Hepatocyte (in vitro differentiated cells): Measurements from ENCODE around the gene YARS1. TPM values are rescaled to one million over a fixed set of nuclear protein-coding genes. Genes with fewer than 3 reads are reported as not detected.

Experiments used
- DNase-seq: peaks from one replicate; pipeline ENCODE4 v3.0.0-alpha.2; 2016; ENCODE audit warnings: low spot score
- H2AFZ ChIP-seq: fragments of 200-600 bp; sonication (generic); 2 replicates; pipeline ENCODE4 v1.6.0; 2016; ENCODE audit warnings: antibody characterized with exemption, mild to moderate bottlenecking
- H3K27ac ChIP-seq: fragments of 200-600 bp; sonication (generic); 2 replicates; pipeline ENCODE4 v1.5.1; 2016; ENCODE audit warnings: mild to moderate bottlenecking
- H3K27me3 ChIP-seq: fragments of 200-600 bp; sonication (generic); 2 replicates; pipeline ENCODE4 v1.6.1; 2016
- H3K36me3 ChIP-seq: fragments of 200-600 bp; sonication (generic); replicated peaks from 2 replicates; pipeline ENCODE4 v1.5.1; 2016; ENCODE audit warnings: low read depth; ENCODE audit not compliant: insufficient read depth
- H3K4me1 ChIP-seq: fragments of 200-600 bp; sonication (generic); 2 replicates; pipeline ENCODE4 v1.5.1; 2016; ENCODE audit warnings: mild to moderate bottlenecking, moderate library complexity; ENCODE audit not compliant: insufficient read depth
- H3K4me2 ChIP-seq: fragments of 200-600 bp; sonication (generic); 2 replicates; pipeline ENCODE4 v1.6.0; 2016
- H3K4me3 ChIP-seq: fragments of 200-600 bp; sonication (generic); 2 replicates; pipeline ENCODE4 v1.5.1; 2016; ENCODE audit warnings: mild to moderate bottlenecking
- H3K79me2 ChIP-seq: fragments of 200-600 bp; sonication (generic); 2 replicates; pipeline ENCODE4 v1.6.0; 2017; ENCODE audit warnings: mild to moderate bottlenecking
- H3K9me2 ChIP-seq: fragments of 200-600 bp; sonication (generic); replicated peaks from 2 replicates; pipeline ENCODE4 v1.6.0; 2017; ENCODE audit warnings: mild to moderate bottlenecking; ENCODE audit not compliant: insufficient read depth
- H3K9me3 ChIP-seq: fragments of 200-600 bp; sonication (generic); 2 replicates; pipeline ENCODE4 v1.5.1; 2016; ENCODE audit warnings: low read depth, mild to moderate bottlenecking
- H4K20me1 ChIP-seq: fragments of 200-600 bp; sonication (generic); 2 replicates; pipeline ENCODE4 v1.6.0; 2016; ENCODE audit warnings: mild to moderate bottlenecking; ENCODE audit not compliant: insufficient read depth, poor library complexity, severe bottlenecking
- EZH2 ChIP-seq: fragments of 200-600 bp; sonication (generic); IDR thresholded peaks from 2 replicates; pipeline ENCODE4 v1.6.1; 2016; ENCODE audit warnings: antibody characterized with exemption, mild to moderate bottlenecking, borderline replicate concordance
- EZH2phosphoT487 ChIP-seq: fragments of 200-600 bp; sonication (generic); IDR thresholded peaks from one replicate; pipeline ENCODE4 v1.6.1; 2018; ENCODE audit warnings: antibody characterized with exemption, mild to moderate bottlenecking, low read depth, moderate library complexity; ENCODE audit not compliant: unreplicated experiment, severe bottlenecking
- WGBS: methylation state at CpG from one replicate; pipeline ENCODE4 v1.1.6; 2016; ENCODE audit warnings: low lambda C conversion rate; ENCODE audit errors: missing lambda C conversion rate; 5-methylcytosine and 5-hydroxymethylcytosine counted together
- polyA plus RNA-seq: library from polyadenylated mRNA; unstranded; fragments of >200 nt; fragmentation: Nextera tagmentation; extraction: Ambion mirVana; gene quantifications from 2 replicates; pipeline ENCODE4 v1.2.1, GENCODE V29; 2016
- total RNA-seq: library from RNA; depleted of rRNA; stranded (reverse); fragments of >200 nt; gene quantifications from 2 replicates; pipeline ENCODE4 v1.2.3, GENCODE V29; 2014
- TF ChIP-seq, protein P1 (sequence below): fragments of 200-600 bp; sonication (generic); IDR thresholded peaks from 2 replicates; pipeline ENCODE4 v1.5.1; 2016; ENCODE audit warnings: antibody characterized with exemption, mild to moderate bottlenecking; ENCODE audit not compliant: poor library complexity

The YARS1 gene
- total and polyA plus RNA-seq, 2 experiments from 2014 or later = 104 to 140 TPM

DNA sequence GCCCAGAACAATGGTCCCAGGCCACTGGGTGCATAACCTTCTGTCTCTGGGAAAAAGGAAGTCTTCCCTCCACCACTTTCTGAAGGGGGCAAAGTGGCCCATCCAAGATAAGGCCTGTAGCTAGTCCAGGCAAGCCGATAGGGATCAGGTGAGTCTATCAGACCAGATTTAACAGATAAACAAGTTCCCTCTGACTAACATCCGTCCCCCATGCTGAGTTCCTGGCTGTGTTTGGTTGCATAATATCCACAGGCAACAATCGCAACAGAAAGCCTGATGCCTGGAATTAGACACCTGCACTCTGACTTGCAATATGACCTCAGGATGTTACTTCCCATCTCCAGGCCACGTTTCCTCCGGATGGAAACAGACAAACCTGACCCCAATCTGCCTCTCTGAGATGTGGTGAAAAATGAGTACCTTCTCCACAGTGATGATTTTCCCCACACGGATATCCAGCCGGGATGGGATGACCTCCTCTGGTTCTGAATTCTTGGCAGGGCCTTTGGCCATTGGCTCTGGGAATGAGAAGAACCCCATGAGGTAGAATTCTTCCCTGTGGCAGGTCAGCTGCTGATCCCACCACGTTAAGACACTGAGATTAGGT lies 36.4 kb downstream of the YARS1 start:
- Histone ChIP-seq H3K4me2 (no peak overlapping the region), H3K79me2 (no peaks in the 10 kb centered on the region), H3K9me3 (no peaks in the 10 kb centered on the region), H3K9me2 (no peaks in the 10 kb centered on the region), H3K27ac (no peak overlapping the region), H3K27me3 (no peaks in the 10 kb centered on the region), H4K20me1 (no peaks in the 10 kb centered on the region), H2AFZ (no peak overlapping the region), H3K4me1 (peaks cover 3% of the 10 kb centered on the region), H3K4me3 (no peak overlapping the region), H3K36me3 (peaks cover 4% of the 10 kb centered on the region)
- WGBS = 82% methylated on average over 8 of the region's 8 CpGs
- no peak for TF ChIP-seq EZH2phosphoT487
- TF ChIP-seq, protein P1, sequence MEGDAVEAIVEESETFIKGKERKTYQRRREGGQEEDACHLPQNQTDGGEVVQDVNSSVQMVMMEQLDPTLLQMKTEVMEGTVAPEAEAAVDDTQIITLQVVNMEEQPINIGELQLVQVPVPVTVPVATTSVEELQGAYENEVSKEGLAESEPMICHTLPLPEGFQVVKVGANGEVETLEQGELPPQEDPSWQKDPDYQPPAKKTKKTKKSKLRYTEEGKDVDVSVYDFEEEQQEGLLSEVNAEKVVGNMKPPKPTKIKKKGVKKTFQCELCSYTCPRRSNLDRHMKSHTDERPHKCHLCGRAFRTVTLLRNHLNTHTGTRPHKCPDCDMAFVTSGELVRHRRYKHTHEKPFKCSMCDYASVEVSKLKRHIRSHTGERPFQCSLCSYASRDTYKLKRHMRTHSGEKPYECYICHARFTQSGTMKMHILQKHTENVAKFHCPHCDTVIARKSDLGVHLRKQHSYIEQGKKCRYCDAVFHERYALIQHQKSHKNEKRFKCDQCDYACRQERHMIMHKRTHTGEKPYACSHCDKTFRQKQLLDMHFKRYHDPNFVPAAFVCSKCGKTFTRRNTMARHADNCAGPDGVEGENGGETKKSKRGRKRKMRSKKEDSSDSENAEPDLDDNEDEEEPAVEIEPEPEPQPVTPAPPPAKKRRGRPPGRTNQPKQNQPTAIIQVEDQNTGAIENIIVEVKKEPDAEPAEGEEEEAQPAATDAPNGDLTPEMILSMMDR = no peak
- TF ChIP-seq EZH2 = no peak
- DNase-seq = no peak

DNA sequence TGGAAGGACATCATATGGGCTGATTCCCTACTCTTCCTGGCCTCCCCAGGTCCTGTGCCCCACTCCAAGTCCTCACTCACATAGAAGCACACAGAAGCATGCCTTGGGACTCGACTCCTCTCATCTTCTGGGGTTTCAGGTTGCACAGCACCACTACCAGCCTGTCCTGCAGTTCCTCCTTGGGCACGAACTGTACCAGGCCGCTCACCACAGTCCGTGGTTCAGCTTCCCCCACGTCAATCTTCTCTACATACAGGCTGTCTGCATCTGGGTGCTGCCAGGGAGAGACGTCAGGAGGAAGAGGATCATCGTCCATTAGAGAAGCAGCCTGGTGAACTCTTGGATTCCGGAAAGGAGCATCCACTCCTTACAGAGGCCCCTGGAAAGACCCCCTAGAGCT lies 37.2 kb downstream of the YARS1 start:
- no peak overlapping the region for H3K27ac ChIP-seq

DNA sequence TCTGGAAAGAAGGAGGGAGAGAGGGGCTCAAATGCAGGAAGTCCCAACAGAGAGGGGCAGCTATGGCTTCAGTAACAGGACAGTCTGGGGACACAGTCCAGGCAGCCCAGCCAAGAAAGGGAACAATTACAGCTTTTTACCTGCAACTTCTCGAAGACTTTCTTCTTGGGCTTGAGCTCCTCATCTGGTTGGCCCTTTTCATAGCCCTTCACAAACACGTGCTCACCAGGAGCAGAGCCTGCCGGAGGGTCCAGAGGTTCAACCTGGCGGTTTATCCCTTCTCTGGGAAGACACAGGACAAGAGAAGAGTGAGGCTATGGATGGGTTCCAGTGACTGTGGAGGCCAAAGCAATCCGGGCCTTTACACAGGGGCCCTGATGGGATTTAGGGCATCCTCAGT lies 37.9 kb downstream of the YARS1 start:
- H3K4me1 ChIP-seq = peaks cover 4% of the 10 kb centered on the region
- H3K4me3 ChIP-seq = no peak overlapping the region
- TF ChIP-seq EZH2phosphoT487 = no peak
- TF ChIP-seq, protein P1 = no peak
- no peak for TF ChIP-seq EZH2
- DNase-seq = no peak
- no peaks in the 10 kb centered on the region for H3K27me3 ChIP-seq
- 97% methylated on average over 5 of the region's 5 CpGs for WGBS
- H3K9me2 ChIP-seq = no peaks in the 10 kb centered on the region
- no peak overlapping the region for H3K27ac ChIP-seq
- no peaks in the 10 kb centered on the region for H3K9me3 ChIP-seq
- H4K20me1 ChIP-seq = no peaks in the 10 kb centered on the region
- H3K36me3 ChIP-seq = peaks cover 4% of the 10 kb centered on the region
- no peaks in the 10 kb centered on the region for H3K79me2 ChIP-seq
- no peak overlapping the region for H2AFZ ChIP-seq
- H3K4me2 ChIP-seq = no peak overlapping the region

More for the DNA sequence above, 37.2 kb downstream of the YARS1 start:
- Histone ChIP-seq H3K4me2 (no peak overlapping the region), H3K9me2 (no peaks in the 10 kb centered on the region), H3K79me2 (no peaks in the 10 kb centered on the region), H3K4me1 (peaks cover 4% of the 10 kb centered on the region), H3K27me3 (no peaks in the 10 kb centered on the region), H3K4me3 (no peak overlapping the region), H3K36me3 (peaks cover 4% of the 10 kb centered on the region), H4K20me1 (no peaks in the 10 kb centered on the region), H3K9me3 (no peaks in the 10 kb centered on the region), H2AFZ (no peak overlapping the region)
- TF ChIP-seq, protein P1 = no peak
- TF ChIP-seq EZH2phosphoT487 = no peak
- TF ChIP-seq EZH2 = no peak
- WGBS = 97% methylated on average over 8 of the region's 8 CpGs
- no peak for DNase-seq
